Transverse colon (tissue), 4 donors: Measurements from ENCODE around the gene HSF5. TPM values are rescaled to one million over a fixed set of nuclear protein-coding genes. Genes with fewer than 3 reads are reported as not detected.

Experiments
- DNase-seq: peaks from one replicate; pipeline ENCODE4 v3.0.0-alpha.2; 2019
- H3K27ac ChIP-seq, 4 donors: fragments of 200-600 bp; sonication (generic); 2 replicates each; pipeline ENCODE4 v1.5.1; 2016 to 2018; ENCODE audit warnings: inconsistent platforms in 4 of 4
- H3K27me3 ChIP-seq: fragments of 200-600 bp; sonication (generic); 2 replicates; pipeline ENCODE4 v1.5.1; 2017; ENCODE audit warnings: inconsistent platforms
- H3K36me3 ChIP-seq, 4 donors: fragments of 200-600 bp; sonication (generic); 2 replicates each; pipeline ENCODE4 v1.5.1; 2017 to 2019; ENCODE audit warnings: inconsistent platforms in 4 of 4
- H3K4me1 ChIP-seq, 4 donors: fragments of 200-600 bp; sonication (generic); 2 replicates each; pipeline ENCODE4 v1.5.1; 2017 to 2020; ENCODE audit warnings: inconsistent platforms in 4 of 4
- H3K4me3 ChIP-seq, 4 donors: fragments of 200-600 bp; sonication (generic); 1 replicate in 1 of 4; 2 replicates in 3 of 4; pipeline versions ENCODE4 v1.5.1 to v1.6.1; 2017 to 2019; ENCODE audit warnings: inconsistent platforms in 4 of 4
- H3K9me3 ChIP-seq, 2 donors: fragments of 200-600 bp; sonication (generic); 2 replicates each; pipeline ENCODE4 v1.5.1; 2017 to 2019; ENCODE audit warnings: inconsistent platforms in 2 of 2
- EP300 ChIP-seq: sonication (generic); formaldehyde crosslinking; IDR thresholded peaks from one replicate; pipeline ENCODE4 v1.6.1; 2017; ENCODE audit warnings: antibody characterized with exemption, low read depth
- POLR2A ChIP-seq: fragments of 450-650 bp; IDR thresholded peaks from one replicate; pipeline ENCODE4 v1.6.1; 2016; ENCODE audit warnings: antibody characterized with exemption, mild to moderate bottlenecking, moderate library complexity
- POLR2AphosphoS5 ChIP-seq, 3 donors: sonication (generic); formaldehyde crosslinking; IDR thresholded peaks; one replicate each; pipeline ENCODE4 v1.6.1; 2016; ENCODE audit warnings: antibody characterized with exemption in 3 of 3
- WGBS, 2 donors: methylation state at CpG; one replicate each; pipeline ENCODE4 v1.1.5; 2018; ENCODE audit warnings: low coverage in 1 of 2; 5-methylcytosine and 5-hydroxymethylcytosine counted together
- in situ Hi-C, 4 donors: fragments of 200-750 bp; cut with MboI; loops; one replicate each; pipeline versions ENCODE4 v1.15.0 to v1.15.1; 2017; ENCODE audit warnings: low sequenced_read_pairs in 3 of 4, low pct_ligation_motif_present in 1 of 4, low pct_unique_long_range_greater_than_20kb in 1 of 4
- intact Hi-C: fragments of 100-400 bp; cut with DNase I; formaldehyde crosslinking; loops from one replicate; pipeline ENCODE4 v1.15.1; 2023; ENCODE audit warnings: low total_unique reads
- total RNA-seq, 4 donors: library from RNA; depleted of rRNA; stranded (reverse); fragments of >200 nt; gene quantifications; one replicate each; pipeline ENCODE4 v1.1.0, GENCODE V29; 2016
- TF ChIP-seq, protein P1 (sequence below), 5 experiments: fragments of 200-600 bp in 3 of 5; fragments of 450-650 bp in 2 of 5; sonication (generic) in 3 of 5; IDR thresholded peaks; 1 replicate in 2 of 5; 2 replicates in 3 of 5; pipeline ENCODE4 v1.5.1; 2016 to 2017; ENCODE audit warnings: antibody characterized with exemption in 5 of 5, inconsistent platforms in 3 of 5, mild to moderate bottlenecking in 2 of 5, moderate library complexity in 1 of 5

Gene HSF5
- total RNA-seq, 4 donors from 2014 or later, result 0.16 TPM; not detected in 3

DNA sequence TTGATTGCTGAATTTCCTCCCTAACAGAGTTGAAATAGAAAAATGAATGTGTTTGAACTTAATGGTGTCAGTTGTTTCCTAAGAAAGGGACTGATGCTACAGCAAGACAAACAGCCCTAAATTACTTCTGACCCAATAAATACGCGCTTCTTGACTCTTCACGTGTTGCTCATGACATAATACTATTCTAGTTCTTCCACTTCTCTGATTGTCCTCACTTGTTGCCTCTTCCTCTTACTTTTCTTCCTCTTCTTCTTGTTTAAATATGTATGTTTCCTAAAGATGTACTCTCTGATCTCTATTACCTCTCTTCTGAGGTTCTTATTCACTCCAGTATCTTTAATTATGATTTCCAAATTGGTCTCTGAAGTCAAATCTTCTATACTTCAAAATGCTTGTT is 103.3 kb downstream of the HSF5 start:
- intact Hi-C loops (no loop called here), in situ Hi-C loops (no loop called here)
- no peaks in the 10 kb centered on the region for H3K27me3 ChIP-seq
- DNase-seq, result no peak
- H3K36me3 ChIP-seq, result no peaks in the 10 kb centered on the region
- H3K4me3 ChIP-seq, result no peak overlapping the region
- WGBS, 2 donors, result 54 to 61% methylated on average over 3 of the region's 3 CpGs
- no peaks in the 10 kb centered on the region for H3K9me3 ChIP-seq
- peak overlapping the region in 3 of 4 donors; percentile 54 to 72 (median 57) for H3K27ac ChIP-seq
- peaks cover 12 to 85% (median 47%) of the 10 kb centered on the region in 4 donors for H3K4me1 ChIP-seq
- no peak for TF ChIP-seq POLR2A
- no peak for TF ChIP-seq POLR2AphosphoS5 (IDR thresholded peaks at IDR 0.05)
- TF ChIP-seq, protein P1, sequence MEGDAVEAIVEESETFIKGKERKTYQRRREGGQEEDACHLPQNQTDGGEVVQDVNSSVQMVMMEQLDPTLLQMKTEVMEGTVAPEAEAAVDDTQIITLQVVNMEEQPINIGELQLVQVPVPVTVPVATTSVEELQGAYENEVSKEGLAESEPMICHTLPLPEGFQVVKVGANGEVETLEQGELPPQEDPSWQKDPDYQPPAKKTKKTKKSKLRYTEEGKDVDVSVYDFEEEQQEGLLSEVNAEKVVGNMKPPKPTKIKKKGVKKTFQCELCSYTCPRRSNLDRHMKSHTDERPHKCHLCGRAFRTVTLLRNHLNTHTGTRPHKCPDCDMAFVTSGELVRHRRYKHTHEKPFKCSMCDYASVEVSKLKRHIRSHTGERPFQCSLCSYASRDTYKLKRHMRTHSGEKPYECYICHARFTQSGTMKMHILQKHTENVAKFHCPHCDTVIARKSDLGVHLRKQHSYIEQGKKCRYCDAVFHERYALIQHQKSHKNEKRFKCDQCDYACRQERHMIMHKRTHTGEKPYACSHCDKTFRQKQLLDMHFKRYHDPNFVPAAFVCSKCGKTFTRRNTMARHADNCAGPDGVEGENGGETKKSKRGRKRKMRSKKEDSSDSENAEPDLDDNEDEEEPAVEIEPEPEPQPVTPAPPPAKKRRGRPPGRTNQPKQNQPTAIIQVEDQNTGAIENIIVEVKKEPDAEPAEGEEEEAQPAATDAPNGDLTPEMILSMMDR (IDR thresholded peaks at IDR 0.05), result no peak

DNA sequence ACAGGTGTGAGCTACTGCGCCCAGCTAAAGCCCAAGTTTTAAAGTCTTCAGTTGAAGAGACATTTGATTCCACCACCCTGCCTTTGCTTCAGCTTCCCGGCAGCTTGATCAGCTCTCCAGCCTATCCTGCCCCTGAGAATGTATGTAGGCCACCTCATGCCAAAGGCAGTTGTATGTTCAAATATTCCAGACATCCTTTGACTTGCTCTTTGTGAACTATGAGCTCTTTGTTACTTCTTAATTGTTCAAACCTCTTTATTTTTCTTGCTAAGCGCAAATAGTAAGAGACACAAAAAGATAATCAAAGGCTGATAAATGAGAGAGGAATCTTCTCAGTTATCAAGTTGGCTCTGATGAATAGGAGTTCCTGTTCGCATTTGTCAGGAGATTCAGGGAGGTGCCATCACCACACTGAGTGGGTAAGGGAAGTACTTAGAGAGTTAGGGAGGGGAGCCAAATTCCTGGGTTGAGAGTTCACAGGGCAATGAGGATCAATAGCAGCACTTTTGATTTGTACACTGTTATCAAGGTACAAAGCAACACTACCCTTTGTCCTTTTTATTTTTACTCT is 104.2 kb downstream of the HSF5 start:
- H3K36me3 ChIP-seq, result no peaks in the 10 kb centered on the region
- in situ Hi-C loops (no loop called here), intact Hi-C loops (no loop called here)
- no peaks in the 10 kb centered on the region for H3K9me3 ChIP-seq
- TF ChIP-seq EP300, result no peak
- TF ChIP-seq, protein P1 (IDR thresholded peaks at IDR 0.05), result no peak
- TF ChIP-seq POLR2A, result no peak
- no peak for TF ChIP-seq POLR2AphosphoS5 (IDR thresholded peaks at IDR 0.05)
- 59 to 78% methylated on average over 2 to 4 of the region's 4 CpGs for WGBS, 2 donors
- peaks cover 12 to 82% (median 50%) of the 10 kb centered on the region in 4 donors for H3K4me1 ChIP-seq
- no peak for DNase-seq
- H3K27ac ChIP-seq, result peak overlapping the region in 3 of 4 donors; percentile 54 to 72 (median 57)
- no peaks in the 10 kb centered on the region for H3K27me3 ChIP-seq
- no peak overlapping the region for H3K4me3 ChIP-seq

DNA sequence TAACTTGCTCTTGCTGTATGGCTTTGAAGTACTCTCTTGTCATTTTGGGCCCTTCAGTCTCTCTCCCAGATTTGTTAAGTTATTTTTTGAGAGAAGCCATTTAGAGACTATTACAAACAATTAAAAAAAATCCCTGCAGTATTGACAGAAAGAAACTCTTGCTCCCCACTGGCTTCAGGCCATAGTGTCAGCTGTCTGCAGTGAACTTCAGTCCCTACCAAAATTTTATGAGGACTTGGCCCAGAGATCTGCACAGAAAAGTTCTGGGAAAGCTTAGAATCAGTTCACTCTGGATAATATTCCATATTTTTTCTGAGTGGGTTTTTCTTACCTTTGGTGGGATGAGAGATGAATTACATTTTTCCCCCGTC is 105.4 kb downstream of the HSF5 start:
- intact Hi-C loops, result no loop called here
- no peak for DNase-seq

DNA sequence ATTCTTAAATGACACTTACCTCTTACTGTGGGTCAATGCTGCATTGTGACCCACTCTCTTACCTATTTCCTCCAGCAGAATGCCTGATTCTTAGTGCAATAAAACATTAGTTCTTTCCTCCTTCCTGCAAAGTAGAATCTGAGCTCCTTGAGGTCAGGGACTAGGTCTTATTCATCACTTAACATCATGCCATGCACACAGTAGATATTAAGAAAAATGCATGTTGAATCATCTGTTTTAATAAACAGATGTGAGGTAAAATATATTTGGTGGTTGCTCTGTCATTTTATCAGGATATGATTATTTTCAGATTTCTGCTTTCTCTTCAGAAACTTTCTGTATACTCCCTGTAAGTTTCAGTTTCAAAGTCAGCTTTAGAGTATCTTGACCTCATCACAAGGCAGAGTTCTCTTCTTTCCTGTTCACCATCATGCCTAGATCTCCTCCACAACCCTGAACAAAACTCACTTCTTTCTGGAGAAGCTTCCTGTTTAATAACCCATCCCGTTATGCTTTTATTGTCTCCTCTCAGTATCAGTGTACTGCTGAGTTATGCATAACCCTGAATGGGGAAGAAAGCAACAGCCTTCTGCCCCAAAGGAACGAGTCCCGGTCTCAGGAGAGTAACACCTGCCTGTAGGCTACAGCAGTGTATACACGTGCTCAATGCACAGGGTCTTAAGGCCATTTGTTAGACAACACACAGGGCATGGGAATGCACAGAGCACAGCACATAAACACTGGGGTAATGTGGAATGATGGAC is 105.9 kb downstream of the HSF5 start:
- H3K9me3 ChIP-seq, result no peaks in the 10 kb centered on the region
- WGBS, 2 donors, result 0 to 23% methylated on average over 1 to 4 of the region's 4 CpGs
- no peak overlapping the region for H3K4me3 ChIP-seq
- no peaks in the 10 kb centered on the region for H3K27me3 ChIP-seq
- H3K36me3 ChIP-seq, result no peaks in the 10 kb centered on the region
- DNase-seq, result no peak
- in situ Hi-C loops (no loop called here), intact Hi-C loops (no loop called here)
- peaks cover 12 to 81% (median 51%) of the 10 kb centered on the region in 4 donors for H3K4me1 ChIP-seq
- peak overlapping the region; percentile 29 to 72 (median 58) for H3K27ac ChIP-seq
- TF ChIP-seq, protein P1 (IDR thresholded peaks at IDR 0.05), result no peak
- TF ChIP-seq EP300 (no peak), POLR2A (no peak), POLR2AphosphoS5 (IDR thresholded peaks at IDR 0.05) (no peak)

More for the DNA sequence above, 105.4 kb downstream of the HSF5 start:
- Histone ChIP-seq H3K4me3 (no peak overlapping the region), H3K27ac (peak overlapping the region; percentile 54 to 72 (median 58)), H3K9me3 (no peaks in the 10 kb centered on the region), H3K4me1 (peaks cover 12 to 83% (median 50%) of the 10 kb centered on the region in 4 donors), H3K36me3 (no peaks in the 10 kb centered on the region), H3K27me3 (no peaks in the 10 kb centered on the region)
- WGBS, 2 donors, result 50 to 74% methylated on average over 1 of the region's 1 CpG
- in situ Hi-C loops, result no loop called here
- TF ChIP-seq POLR2A (no peak), EP300 (no peak), POLR2AphosphoS5 (IDR thresholded peaks at IDR 0.05) (no peak)
- TF ChIP-seq, protein P1 (IDR thresholded peaks at IDR 0.05), result no peak
